ENCODE results near the gene SIM2.

SIM2 gene

DNA sequence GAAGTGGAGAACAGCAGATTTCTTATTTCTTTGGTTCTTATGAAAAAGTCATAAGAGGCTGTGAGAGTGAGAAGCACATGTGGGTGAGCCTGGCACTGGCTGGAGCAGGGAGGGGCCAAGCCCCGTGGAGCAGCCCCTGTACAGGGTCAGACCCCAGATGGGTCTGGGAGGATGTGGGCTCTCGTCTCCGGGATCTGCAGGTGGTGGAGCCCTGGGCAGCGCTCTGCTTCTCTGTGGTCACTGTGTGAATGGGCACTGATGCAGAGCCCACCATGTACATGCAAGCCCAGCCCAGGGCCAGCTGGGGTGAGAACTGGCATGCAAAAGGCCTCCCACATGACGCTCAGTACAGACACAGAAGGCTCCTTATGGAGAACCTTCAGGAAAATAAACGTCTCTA lies 67.6 kb downstream of the SIM2 start:
- DNase-seq (ENCODE audit: low spot score) = no peak
- TF ChIP-seq, protein P1, sequence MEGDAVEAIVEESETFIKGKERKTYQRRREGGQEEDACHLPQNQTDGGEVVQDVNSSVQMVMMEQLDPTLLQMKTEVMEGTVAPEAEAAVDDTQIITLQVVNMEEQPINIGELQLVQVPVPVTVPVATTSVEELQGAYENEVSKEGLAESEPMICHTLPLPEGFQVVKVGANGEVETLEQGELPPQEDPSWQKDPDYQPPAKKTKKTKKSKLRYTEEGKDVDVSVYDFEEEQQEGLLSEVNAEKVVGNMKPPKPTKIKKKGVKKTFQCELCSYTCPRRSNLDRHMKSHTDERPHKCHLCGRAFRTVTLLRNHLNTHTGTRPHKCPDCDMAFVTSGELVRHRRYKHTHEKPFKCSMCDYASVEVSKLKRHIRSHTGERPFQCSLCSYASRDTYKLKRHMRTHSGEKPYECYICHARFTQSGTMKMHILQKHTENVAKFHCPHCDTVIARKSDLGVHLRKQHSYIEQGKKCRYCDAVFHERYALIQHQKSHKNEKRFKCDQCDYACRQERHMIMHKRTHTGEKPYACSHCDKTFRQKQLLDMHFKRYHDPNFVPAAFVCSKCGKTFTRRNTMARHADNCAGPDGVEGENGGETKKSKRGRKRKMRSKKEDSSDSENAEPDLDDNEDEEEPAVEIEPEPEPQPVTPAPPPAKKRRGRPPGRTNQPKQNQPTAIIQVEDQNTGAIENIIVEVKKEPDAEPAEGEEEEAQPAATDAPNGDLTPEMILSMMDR (IDR thresholded peaks at IDR 0.05; ENCODE audit: extremely low read depth, insufficient read depth, missing control alignments) = no peak
- in situ Hi-C loops (cut with MboI; ENCODE audit: low pct_unique_long_range_greater_than_20kb, low sequenced_read_pairs, unreplicated experiment) = loop anchor here (25.0 kb wide), 1 partner anchor 104 kb away; no protein-coding TSS in a partner anchor

DNA sequence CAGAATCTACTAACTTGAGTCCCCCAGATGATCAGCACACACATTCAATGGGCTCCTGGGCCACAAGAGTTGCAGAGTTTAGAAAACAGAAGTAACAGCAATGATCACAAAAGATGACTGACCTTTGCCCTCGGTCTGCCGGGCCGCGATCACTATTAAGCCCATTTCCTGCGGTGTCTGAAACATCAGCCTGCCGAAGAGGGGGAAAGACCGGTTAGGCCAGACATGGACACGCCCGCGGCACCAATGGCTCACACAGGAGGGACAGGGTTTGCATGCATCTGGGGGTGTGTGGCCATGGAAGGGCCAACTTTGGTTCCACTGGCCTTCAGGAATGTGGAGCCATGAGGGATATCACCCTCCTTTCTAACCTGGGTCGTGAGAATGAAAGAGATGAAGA lies 68.2 kb downstream of the SIM2 start:
- in situ Hi-C loops (cut with MboI; ENCODE audit: low pct_unique_long_range_greater_than_20kb, low sequenced_read_pairs, unreplicated experiment) = loop anchor here (25.0 kb wide), 1 partner anchor 105 kb away; no protein-coding TSS in a partner anchor
- TF ChIP-seq, protein P1 (IDR thresholded peaks at IDR 0.05; ENCODE audit: extremely low read depth, insufficient read depth, missing control alignments) = no peak
- DNase-seq (ENCODE audit: low spot score) = no peak

DNA sequence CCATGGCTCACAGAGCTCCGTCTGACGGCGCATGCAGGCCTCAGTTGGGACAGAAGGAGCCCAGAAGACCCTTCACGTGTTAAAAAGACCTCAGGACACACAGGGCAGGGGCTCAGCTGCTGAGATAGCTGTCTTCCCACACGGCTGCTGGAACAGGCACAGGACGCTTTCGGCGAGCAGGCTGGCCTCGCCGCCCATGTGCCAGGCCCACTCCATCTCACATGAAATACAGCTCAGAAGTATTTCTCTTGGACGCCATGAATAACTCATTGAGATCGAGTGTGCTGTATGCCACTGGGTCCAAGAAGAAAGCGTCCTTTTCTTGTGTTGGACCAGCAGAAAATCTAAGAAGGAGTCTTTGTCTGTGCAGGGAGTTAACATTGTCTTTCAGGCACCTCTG lies 69.6 kb downstream of the SIM2 start:
- TF ChIP-seq, protein P1 (IDR thresholded peaks at IDR 0.05; ENCODE audit: extremely low read depth, insufficient read depth, missing control alignments) = no peak
- in situ Hi-C loops (cut with MboI; ENCODE audit: low pct_unique_long_range_greater_than_20kb, low sequenced_read_pairs, unreplicated experiment) = loop anchor here (25.0 kb wide), 1 partner anchor 106 kb away; no protein-coding TSS in a partner anchor
- DNase-seq (ENCODE audit: low spot score) = no peak

DNA sequence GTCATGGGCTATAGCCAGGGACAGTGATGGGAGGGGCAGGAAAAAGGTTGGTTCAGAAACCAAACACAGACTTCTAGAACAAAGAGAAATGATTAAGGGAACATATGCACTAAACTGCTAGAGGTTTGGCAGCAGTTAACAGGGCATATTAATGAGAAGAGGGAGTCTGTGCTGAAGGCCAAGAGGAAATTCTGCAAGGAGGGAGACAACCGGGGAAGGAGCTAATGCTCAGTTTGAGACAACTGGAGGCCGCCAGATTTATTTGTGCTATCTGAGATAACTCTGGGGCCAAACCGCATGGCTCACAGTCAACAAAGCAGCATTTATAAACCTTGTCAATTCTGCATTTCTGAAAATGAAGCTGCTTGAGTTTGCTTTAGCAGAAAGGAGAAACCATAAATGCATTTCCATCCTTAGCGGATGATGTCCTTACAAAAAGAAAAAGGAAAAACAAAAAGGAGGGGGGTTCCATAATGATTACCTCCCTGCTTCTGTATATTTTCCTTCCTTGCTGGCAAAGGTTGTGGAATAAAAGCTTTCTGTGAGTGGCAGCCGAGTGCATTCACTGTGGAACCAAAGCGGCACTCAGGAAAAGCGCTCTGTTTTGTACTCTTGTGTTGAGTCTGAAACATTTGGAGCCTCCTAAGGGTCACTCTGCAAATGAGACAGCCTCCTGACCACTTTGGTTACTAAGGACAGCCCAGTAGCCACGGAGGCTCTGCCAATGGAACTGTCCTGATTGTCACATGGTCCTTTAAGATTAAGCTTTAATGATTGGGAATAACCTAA lies 70.3 kb downstream of the SIM2 start:
- no peak for DNase-seq (ENCODE audit: low spot score)
- TF ChIP-seq, protein P1 (IDR thresholded peaks at IDR 0.05; ENCODE audit: extremely low read depth, insufficient read depth, missing control alignments) = no peak
- in situ Hi-C loops (cut with MboI; ENCODE audit: low pct_unique_long_range_greater_than_20kb, low sequenced_read_pairs, unreplicated experiment) = loop anchor here (25.0 kb wide), 1 partner anchor 107 kb away; no protein-coding TSS in a partner anchor

DNA sequence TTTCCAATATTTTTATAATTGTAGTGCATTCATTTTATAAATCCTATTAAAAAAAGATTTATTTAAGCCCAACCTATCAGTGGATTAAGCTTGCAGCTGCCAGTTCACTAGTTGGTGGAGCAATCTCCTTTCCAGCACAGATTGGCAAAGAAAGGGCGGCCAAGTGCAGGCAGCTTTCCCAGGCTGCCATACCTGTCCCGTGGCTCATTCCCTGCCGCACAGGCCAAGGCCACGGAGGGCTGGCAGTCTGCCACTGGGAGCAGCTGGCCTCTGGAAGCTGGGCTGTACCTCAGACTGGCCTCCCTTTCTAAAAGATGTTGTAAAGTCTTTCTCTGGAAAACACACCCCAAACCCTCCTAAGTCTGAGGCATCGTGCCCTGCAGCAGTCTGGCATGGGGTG lies 74.2 kb downstream of the SIM2 start:
- TF ChIP-seq, protein P1 (IDR thresholded peaks at IDR 0.05; ENCODE audit: extremely low read depth, insufficient read depth, missing control alignments) = no peak
- in situ Hi-C loops (cut with MboI; ENCODE audit: low pct_unique_long_range_greater_than_20kb, low sequenced_read_pairs, unreplicated experiment) = loop anchor here (25.0 kb wide), 1 partner anchor 111 kb away; no protein-coding TSS in a partner anchor
- no peak for DNase-seq (ENCODE audit: low spot score)

DNA sequence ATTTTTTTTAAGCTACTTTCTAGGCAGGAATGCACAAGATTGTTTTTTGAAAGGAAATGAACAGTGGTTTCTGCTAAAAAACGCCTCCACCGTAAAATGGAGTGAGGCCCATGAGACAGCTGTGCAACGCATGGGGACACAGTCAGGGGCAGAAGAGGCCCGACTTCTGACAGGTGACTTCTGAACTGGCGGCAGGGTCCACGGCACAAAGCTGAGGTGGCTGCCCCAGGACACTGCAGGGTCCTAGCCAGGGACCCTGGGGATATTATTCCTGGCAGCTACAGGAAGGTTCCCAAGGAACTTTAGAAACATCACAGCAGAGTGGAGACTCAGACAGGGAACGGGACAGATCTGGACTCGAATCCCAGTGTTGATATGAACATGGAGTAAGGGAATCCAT lies 75.1 kb downstream of the SIM2 start:
- TF ChIP-seq, protein P1 (IDR thresholded peaks at IDR 0.05; ENCODE audit: extremely low read depth, insufficient read depth, missing control alignments) = no peak
- no peak for DNase-seq (ENCODE audit: low spot score)
- in situ Hi-C loops (cut with MboI; ENCODE audit: low pct_unique_long_range_greater_than_20kb, low sequenced_read_pairs, unreplicated experiment) = loop anchor here (25.0 kb wide), 1 partner anchor 112 kb away; no protein-coding TSS in a partner anchor
